Medulla oblongata (tissue), 1 donor: ENCODE results near the gene INSIG2.

Experiments used
- DNase-seq: peaks from one replicate; pipeline ENCODE4 v3.0.0-alpha.2; 2015; ENCODE audit errors: extremely low spot score

INSIG2 gene

DNA sequence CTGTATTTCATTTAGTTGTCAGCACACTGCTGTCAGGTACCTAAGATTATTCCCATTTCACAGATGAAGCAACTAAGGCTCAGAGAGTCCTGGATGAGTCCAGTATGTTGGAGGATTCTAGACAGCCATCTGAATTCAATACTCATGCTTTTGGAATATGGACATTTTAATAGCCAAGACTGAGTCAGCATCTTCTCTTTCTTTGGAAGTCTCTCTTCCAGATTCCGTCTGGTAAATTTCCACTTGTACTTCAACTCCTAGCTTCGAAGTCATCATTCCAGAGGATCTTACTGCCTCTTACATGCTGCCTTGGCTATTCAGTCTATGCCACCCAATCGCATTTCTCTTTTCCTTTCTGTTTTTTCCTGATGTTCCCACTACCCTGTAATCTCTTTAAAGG is 40.6 kb downstream of the INSIG2 start:
- no peak for DNase-seq

DNA sequence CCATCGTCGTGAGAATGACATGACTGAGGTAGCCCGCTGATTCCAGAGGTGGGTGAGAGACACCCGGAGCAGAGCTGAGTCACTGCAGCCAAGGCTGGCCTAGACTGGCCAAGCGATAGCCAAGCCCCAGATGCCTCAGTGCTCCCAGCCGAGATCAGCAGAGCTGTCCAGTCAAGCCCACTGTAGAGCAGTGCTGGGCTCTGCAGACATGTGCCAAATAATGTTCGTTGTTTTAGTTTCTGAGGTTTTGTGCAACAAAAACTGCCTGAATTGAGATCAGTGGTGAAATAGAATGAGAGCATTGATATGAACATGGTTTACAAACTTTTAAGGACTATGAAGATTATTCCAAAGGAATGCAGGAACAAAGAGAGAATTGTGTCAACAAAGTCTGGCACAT is 42.1 kb downstream of the INSIG2 start:
- no peak for DNase-seq

DNA sequence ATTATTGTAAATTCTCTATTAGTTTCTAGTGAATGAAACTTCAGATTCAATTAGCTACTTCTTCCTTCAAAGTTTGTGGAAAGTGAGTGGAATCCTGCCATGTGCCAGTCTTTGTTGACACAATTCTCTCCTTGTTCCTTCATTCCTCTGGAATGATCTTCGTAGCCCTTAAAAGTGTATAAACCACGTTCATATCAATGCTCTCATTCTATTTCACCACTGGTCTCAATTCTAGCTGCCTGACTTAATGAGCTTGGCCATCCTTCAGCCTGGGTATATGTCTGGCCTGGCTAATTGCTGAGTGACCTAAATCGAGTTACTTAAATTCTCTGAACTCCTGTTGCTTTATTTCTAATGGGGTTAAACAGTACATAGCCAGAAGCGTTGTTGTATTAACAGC is 43.5 kb downstream of the INSIG2 start:
- no peak for DNase-seq

DNA sequence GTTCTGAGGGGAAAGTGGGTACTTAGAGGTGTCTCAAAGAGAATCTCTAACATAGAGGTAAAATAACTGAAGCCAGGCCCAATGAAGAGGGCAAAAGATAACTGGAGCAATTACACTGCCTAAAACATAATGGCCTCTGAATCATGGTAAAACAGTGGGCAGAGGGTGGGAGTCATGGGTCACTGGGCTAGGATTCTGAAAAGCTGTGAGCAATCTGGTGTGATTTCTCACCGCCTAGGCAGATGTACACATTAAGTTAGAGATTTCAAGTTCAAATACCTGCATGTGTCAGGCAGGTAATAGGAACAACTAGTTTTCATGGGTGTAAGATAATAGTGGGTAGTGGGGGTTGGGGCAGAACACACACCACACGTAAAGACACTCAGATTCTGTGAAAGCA is 45.6 kb downstream of the INSIG2 start:
- no peak for DNase-seq

DNA sequence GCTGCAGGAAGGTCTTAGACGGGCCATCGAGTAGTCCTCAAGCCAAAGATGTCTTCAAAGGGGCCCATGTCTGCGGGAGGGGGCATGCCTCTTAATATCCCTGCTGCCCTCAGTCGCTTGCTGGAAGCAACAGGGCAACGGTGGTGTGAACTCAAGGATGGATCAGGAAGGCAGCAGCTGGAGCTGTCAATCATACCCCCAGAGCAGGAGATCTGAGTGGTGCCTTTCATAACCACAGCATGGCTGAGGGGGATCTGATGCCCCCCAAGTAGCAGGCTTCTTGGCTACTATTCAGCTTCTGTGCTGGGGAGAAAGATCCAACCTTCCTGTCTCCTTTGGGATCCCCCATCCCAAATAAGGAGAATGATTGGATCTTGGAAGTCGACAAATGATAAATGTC is 46.4 kb downstream of the INSIG2 start:
- no peak for DNase-seq

DNA sequence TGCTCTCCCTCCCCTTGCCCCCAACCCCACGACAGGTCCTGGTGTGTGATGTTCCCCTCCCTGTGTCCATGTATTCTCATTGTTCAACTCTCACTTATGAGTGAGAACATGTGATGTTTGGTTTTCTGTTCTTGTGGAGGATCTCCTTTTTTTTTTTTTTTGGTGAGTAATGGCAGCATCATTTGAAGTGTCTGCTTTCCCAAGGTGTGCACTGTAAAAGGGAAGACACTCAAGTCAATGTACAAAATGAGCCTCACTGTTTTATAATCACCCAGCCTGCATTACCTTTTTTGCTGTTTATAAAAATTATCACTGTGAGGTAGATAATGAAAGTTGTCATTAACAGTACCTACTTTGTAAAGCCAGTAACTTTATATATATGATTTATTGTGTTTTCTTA is 56.9 kb downstream of the INSIG2 start:
- DNase-seq: no peak

DNA sequence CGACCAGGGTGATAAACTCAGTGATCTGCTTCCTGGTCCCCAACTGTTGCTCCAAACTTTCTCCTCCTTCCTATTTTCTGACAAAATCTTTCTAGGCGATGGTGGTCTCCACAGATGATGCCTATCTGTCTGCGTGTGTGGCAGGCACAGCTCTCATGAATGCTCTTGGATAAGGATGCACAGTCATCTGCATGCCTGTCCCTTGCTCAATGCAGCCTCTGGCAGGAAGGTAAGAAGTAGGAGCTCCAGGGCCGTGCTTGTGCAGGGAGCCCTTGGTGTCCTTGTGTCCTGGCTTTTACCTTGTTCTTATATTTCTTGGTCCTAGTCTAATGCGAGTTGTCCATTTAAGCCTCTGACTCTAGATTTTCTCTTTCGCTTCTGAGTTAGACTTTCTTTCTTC is 57.5 kb downstream of the INSIG2 start:
- DNase-seq: no peak

DNA sequence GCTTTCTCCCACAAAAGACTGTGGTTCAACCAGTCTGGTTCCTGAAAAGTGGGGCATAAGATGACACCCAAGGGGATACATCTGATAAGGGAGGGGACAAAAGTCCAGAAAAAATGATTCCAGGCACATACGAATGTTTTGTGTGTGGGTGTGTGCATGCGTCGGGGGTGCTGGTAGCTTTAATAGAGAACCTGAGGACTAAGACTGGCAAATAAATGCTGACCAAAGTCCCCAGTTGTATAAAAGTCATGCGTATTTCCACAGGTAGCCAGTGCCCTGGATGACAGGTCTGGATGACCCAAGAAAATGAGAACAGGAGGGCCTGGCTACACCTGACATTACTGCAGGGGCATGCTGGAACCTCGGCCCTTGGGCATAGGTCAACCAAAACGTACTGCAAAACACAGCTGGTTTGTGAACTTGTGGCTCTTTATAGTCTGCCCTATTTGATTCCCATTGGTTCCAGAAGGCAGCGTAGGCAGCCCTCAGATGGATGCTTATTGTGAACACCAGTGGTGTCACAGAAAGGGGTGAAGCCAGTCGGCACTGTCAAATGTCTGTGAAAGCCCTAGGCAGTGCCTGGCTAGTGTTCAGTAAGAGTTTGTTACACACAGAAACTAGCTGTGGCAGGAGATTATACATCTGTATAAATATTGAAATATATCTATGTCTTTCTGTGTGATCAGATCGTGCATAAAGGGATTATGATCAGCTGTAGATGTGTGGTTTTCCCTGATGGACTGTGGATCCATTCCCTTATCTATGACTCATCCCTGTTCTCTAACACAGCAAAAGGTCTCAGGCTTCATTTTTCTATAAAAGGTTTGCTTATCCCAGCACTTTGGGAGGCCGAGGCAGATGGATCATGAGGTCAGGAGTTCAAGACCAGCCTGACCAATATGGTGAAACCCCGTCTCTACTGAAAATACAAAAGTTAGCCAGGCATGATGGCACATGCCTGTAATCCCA is 58.3 kb downstream of the INSIG2 start:
- DNase-seq: no peak

DNA sequence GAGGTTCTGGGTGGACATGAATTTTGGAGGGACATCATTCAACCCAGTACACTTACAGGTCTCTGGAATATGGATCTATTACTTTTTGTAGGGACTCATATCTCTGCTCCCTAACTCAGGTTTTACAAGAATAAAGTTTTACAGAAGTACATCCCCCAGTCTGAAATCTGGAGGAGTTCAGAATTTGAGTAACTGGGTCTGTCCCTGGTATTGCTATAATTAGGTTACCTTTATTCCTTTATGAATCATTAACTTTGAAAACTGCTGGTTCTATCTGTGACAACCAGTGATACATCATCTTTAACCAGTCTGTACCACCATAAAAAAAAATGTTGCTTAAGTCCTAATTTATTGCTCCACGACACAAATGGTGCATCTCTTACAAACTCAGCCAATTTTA is 59.9 kb downstream of the INSIG2 start:
- DNase-seq: no peak

DNA sequence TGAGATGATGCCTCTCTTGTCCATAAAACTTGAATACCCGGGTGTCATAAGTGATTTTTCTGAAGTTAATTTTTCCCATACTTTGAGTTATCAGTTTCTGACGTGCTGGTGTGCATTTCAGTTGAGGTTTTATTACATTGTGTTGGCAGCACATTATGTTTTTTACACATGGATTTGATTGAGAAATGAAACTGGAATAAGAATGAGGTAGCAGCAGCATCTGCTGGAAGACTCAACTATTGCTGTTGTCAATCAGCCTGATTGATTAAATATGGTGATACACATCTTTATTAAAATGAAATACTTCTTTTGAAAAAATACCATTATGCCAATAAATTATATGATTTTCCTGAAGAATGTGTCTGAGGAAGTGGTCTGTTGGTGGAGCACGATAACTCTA is 60.5 kb downstream of the INSIG2 start:
- DNase-seq: no peak

DNA sequence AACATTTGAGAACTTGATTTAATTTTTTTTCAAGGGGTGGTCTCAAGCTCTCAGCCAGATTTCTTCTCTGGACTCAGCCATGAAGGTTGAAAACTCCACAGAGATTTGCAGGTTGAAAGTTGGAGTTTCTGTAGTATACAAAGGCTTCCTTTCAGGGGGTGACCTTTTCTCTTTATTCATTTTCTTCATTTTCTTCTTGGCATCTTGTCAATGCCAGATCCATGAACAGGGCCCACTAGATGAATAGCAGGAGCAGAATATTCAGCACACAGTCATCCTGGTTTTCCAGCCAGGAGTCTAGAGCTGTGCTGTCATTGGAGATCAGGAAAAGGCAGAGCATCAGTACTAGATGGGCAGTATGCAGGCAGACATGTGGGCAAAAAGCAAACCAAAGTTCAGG is 62.0 kb downstream of the INSIG2 start:
- no peak for DNase-seq

DNA sequence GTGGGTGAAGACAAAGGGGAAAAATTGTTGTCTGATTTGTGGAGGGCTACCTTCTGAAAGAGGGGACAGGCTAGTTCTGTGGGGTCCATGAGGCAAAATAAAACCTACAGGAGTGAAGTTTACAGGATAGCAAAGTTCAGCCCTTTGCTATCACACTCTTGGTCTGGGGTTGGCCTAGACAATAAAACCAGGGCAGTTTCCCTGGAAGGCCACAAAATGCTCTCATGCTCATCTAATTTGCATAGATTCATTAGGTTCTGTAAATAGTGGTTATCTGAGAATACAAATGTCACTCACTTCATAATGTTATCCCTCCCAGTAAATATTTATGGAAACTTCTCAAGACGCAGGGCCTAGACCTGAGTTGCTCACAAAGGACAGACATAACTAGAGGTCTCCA is 63.6 kb downstream of the INSIG2 start:
- DNase-seq: no peak

DNA sequence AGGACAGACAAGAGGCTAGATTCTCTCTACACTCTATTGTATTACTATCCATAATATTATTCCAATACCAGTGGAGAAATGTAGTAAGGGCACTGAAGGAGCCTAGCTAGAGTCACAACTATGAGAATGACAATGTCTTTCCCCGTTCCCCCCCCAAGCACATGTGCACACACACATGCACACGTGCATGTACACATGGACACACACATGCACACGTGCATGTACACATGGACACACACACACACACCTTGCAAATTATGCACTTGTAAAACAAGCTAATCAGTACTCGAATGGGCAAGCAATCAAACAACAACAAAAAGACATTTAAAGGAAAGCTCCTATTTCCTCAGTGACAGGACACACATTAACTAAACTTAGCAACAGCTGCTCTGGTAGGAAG is 65.2 kb downstream of the INSIG2 start:
- no peak for DNase-seq

DNA sequence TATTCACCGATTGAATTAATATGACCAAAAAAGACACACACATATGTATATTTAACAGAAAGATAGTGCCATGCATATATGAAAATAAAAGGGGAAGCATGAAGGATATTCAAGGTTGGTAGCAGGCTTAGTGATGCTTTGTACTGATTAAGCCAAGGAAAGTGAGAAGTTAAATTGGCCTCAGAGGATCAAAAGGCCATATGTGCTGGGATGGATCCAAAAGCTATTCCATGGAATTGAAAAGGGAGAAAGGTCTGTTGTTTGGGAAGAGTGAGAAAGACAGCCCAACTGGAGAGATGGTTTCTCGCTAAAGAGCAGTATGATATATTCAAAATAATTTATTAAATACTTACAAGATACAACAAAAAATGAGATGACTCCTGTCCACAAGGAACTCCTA is 65.9 kb downstream of the INSIG2 start:
- DNase-seq: no peak
